ENCODE results near the gene PARP15.

DNA sequence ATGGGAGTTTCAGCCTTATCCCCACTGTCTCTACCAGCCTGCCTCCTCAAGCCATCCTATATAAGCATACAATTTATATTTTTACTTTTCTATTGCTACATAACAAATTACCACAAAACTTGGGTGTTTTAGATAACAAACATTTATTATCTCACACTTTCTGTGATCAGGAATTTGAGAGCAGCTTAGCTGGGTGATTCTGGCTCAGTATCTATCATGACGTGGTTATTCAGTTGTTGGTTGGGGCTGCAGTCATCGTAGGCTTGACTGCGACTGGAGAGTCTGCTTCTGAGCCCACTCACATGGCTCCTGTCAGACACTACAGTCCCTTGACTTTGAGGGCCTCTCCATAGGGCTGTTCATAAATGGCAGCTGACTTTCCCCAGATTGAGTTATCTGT, 20.7 kb downstream of the PARP15 start:
- TF ChIP-seq, protein P1, sequence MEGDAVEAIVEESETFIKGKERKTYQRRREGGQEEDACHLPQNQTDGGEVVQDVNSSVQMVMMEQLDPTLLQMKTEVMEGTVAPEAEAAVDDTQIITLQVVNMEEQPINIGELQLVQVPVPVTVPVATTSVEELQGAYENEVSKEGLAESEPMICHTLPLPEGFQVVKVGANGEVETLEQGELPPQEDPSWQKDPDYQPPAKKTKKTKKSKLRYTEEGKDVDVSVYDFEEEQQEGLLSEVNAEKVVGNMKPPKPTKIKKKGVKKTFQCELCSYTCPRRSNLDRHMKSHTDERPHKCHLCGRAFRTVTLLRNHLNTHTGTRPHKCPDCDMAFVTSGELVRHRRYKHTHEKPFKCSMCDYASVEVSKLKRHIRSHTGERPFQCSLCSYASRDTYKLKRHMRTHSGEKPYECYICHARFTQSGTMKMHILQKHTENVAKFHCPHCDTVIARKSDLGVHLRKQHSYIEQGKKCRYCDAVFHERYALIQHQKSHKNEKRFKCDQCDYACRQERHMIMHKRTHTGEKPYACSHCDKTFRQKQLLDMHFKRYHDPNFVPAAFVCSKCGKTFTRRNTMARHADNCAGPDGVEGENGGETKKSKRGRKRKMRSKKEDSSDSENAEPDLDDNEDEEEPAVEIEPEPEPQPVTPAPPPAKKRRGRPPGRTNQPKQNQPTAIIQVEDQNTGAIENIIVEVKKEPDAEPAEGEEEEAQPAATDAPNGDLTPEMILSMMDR (IDR thresholded peaks at IDR 0.05) = no peak
- TF ChIP-seq EZH2 (IDR thresholded peaks at IDR 0.05) = no peak
